Breast epithelium (tissue), 3 donors: Measurements from ENCODE around the gene TINAG.

Experiments used
- POLR2A ChIP-seq: fragments of 450-650 bp; IDR thresholded peaks from one replicate; pipeline ENCODE4 v1.6.1; 2016; ENCODE audit warnings: antibody characterized with exemption, mild to moderate bottlenecking, moderate library complexity
- POLR2AphosphoS5 ChIP-seq, 3 donors: sonication (generic); formaldehyde crosslinking; IDR thresholded peaks; one replicate each; pipeline ENCODE4 v1.6.1; 2017; ENCODE audit warnings: antibody characterized with exemption in 3 of 3
- TF ChIP-seq, protein P1 (sequence below), 3 donors: fragments of 450-650 bp; IDR thresholded peaks; one replicate each; pipeline ENCODE4 v1.5.1; 2016 to 2017; ENCODE audit warnings: antibody characterized with exemption in 3 of 3, mild to moderate bottlenecking in 3 of 3, moderate library complexity in 3 of 3

DNA sequence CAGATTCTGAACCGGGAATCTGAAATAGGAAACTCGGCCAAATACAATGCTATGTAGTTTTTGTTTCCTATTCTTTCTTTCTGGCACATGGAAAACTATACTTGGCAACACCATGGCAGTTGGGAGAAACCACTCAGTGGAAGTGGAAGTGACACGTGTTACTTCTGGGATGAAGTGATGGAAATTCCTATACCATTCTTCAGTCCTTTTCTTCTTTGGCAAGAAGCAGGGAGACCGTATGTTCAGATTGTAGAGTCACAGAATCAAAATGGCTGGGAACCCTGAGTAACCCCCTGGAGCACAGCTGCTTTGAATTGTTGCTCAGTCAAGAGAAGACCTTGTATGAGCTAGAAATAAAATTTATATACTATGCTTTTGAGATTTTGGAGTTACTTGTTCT is 18.8 kb upstream of the TINAG start:
- TF ChIP-seq, protein P1, sequence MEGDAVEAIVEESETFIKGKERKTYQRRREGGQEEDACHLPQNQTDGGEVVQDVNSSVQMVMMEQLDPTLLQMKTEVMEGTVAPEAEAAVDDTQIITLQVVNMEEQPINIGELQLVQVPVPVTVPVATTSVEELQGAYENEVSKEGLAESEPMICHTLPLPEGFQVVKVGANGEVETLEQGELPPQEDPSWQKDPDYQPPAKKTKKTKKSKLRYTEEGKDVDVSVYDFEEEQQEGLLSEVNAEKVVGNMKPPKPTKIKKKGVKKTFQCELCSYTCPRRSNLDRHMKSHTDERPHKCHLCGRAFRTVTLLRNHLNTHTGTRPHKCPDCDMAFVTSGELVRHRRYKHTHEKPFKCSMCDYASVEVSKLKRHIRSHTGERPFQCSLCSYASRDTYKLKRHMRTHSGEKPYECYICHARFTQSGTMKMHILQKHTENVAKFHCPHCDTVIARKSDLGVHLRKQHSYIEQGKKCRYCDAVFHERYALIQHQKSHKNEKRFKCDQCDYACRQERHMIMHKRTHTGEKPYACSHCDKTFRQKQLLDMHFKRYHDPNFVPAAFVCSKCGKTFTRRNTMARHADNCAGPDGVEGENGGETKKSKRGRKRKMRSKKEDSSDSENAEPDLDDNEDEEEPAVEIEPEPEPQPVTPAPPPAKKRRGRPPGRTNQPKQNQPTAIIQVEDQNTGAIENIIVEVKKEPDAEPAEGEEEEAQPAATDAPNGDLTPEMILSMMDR (IDR thresholded peaks at IDR 0.05) = no peak
- TF ChIP-seq POLR2A (no peak), POLR2AphosphoS5 (IDR thresholded peaks at IDR 0.05) (no peak)
